ENCODE measurements around the gene DTNBP1.

DTNBP1 gene

DNA sequence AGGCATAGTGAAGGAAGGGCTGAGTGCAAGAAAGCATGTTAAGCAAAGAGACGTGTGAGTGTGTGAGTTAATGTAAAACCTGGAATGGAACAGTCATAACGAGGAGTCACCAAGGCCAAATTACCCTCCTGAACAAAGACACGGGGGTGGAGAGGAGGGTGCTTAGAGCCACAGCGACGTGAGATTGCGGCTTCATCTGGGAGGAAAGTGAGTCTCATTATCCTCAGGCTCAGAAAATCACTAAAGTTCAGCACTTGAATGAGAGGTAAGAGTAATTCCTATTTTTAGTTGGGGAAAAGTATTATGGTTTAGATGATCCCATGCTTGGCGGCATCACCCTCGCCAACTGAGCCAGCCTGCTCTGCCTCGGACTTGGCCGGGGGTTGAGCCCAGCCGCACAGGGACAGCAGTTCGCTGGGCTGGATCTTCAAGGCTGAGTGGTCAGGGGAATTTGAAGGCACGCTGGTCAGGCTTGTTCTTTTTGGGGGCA is 136.6 kb downstream of the DTNBP1 start:
- DNase-seq: no peak

- no peak for DNase-seq
Measured at GRCh38 chr6:15524861-15525401, 137.9 kb downstream of the DTNBP1 start.

GRCh38 chr6:15523679-15524630 is 138.9 kb downstream of the DTNBP1 start:
- no peak for DNase-seq

- no peak for DNase-seq
Measured at GRCh38 chr6:15522856-15523529, 139.8 kb downstream of the DTNBP1 start.

GRCh38 chr6:15522427-15522826 is 140.4 kb downstream of the DTNBP1 start:
- DNase-seq: no peak

GRCh38 chr6:15522026-15522425 is 140.8 kb downstream of the DTNBP1 start:
- DNase-seq: no peak

- no peak for DNase-seq
Measured at GRCh38 chr6:15521582-15521981, 141.2 kb downstream of the DTNBP1 start.

- no peak for DNase-seq
Measured at GRCh38 chr6:15520626-15521203, 142.1 kb downstream of the DTNBP1 start.

DNA sequence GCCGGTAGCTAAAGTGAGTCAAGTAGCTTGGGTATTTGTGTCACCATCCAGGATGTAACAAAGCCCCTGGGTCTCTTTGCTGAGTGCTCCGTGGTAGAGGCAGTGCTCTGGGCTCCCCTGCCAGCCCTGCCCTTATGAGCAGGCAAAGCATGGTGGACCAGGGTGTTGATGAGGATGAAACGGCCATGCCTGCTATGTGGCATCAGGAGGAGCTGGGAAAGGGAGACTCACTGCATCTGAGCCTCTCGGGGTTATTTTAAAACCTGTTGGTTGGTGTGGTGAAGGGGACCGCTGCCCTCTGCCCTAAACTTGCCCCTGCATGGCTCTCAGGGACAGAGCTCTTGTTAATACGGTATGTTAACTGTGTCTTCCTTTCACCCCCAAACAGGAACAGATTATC is 143.1 kb downstream of the DTNBP1 start:
- no peak for DNase-seq

DNA sequence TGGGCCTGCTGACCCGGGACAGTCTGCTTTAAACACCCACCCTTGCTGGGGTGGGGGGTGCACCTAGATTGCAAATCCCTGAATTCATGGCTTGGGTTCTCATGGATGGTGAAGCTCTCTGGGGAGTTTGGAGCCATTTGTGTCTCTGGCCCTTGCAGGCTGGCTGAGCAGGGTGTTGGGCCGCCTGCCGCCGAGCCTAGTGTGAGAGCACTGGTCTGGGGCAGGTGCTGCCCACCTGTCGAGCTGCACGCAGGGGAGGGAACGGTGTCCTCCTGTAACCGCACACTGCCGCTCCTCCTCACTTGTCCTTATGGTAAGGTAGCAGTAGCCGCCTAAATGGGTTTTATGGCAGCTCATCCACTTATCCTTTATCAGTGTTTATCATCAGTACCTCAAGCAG is 143.9 kb downstream of the DTNBP1 start:
- DNase-seq: no peak

DNA sequence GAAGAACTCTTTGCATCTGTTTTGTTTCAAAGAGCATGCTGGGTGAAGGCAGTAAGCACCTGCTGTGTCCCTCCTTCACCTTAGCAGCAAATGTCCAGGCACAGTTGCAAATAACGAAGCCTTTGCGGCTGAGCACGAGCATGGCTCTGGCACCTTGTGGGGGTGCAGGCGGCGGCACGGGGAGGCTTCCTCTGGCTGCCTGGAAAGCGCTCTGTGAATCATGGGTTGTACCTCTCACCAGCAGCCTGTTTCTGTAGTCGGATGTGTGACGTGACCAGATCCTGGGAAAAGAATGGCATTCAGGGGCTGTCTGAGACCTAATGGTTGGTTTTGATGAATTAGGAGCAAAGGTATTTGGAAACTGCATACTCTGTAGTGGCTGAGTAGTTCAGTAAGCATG is 144.8 kb downstream of the DTNBP1 start:
- no peak for DNase-seq

GRCh38 chr6:15517600-15517999 is 145.2 kb downstream of the DTNBP1 start:
- DNase-seq: no peak

GRCh38 chr6:15516923-15517560 is 145.8 kb downstream of the DTNBP1 start:
- DNase-seq: no peak

DNA sequence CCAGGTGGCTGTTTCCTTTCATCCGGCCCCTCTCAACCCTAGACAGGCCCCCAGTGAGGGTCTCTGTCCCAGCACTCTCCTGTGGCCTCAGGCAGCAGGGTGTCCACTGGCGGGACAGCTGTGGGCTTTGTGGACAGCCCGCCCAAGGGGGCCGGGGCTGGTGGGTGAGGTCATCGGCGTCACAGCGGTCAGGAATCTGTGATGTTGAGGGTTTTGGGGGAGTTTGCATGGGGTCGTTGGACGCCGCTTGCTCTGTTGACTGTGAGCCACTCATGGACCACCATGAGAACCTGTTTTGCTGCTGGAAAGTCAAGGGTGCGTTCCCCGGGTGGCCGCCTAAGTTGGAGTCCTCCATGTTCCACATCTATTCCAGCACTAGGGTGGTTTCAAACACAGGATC is 146.4 kb downstream of the DTNBP1 start:
- no peak for DNase-seq

- no peak for DNase-seq
Measured at GRCh38 chr6:15515660-15516375, 147.0 kb downstream of the DTNBP1 start.

- no peak for DNase-seq
Measured at GRCh38 chr6:15515226-15515625, 147.6 kb downstream of the DTNBP1 start.

- DNase-seq: no peak
Measured at GRCh38 chr6:15513801-15514711, 148.8 kb downstream of the DTNBP1 start.

GRCh38 chr6:15513131-15513771 is 149.6 kb downstream of the DTNBP1 start:
- DNase-seq: no peak

DNA sequence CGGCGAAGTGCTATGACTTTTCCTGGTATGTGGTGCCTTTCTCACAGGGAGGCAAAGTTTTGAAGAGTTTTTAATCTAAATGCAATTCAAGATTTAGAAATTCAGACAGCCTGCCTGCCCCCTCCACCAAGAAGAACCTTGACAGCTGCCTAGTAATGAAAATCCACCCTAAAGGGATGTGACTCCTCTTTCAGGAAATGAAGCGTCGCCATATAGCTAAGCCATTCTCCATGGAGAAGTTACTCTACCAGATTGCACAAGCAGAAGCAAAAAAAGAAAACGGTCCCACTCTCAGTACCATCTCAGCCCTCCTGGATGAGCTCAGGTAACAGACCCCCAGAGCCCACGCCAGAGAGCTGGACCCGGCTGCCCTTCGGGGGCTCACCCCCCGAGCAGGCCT is 150.1 kb downstream of the DTNBP1 start:
- DNase-seq: no peak

- no peak for DNase-seq
Measured at GRCh38 chr6:15512126-15512525, 150.7 kb downstream of the DTNBP1 start.
